ENCODE data around the gene PTK7.

DNA sequence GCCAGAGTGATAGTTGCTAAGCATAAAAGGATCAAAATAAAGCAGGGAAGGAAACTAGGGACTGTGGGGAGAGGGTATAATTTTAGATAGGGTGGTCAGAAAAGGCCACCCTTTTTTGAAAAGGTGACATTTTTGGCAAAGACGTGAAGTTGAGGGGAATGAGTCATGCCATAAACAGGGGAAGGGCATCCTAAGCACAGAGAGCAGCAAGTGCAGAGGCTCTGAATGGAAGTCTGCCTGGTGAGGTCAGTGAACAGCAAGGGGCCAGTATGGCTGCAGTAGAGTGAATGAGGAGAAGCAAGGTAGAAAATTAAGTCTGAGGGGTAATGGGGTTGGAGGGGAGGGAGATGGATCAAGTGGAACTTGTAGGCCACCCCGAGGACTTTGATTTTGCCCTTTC lies 14.3 kb upstream of the PTK7 start:
- TF ChIP-seq, protein P1, sequence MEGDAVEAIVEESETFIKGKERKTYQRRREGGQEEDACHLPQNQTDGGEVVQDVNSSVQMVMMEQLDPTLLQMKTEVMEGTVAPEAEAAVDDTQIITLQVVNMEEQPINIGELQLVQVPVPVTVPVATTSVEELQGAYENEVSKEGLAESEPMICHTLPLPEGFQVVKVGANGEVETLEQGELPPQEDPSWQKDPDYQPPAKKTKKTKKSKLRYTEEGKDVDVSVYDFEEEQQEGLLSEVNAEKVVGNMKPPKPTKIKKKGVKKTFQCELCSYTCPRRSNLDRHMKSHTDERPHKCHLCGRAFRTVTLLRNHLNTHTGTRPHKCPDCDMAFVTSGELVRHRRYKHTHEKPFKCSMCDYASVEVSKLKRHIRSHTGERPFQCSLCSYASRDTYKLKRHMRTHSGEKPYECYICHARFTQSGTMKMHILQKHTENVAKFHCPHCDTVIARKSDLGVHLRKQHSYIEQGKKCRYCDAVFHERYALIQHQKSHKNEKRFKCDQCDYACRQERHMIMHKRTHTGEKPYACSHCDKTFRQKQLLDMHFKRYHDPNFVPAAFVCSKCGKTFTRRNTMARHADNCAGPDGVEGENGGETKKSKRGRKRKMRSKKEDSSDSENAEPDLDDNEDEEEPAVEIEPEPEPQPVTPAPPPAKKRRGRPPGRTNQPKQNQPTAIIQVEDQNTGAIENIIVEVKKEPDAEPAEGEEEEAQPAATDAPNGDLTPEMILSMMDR (IDR thresholded peaks at IDR 0.05), result no peak
- no peak for TF ChIP-seq CREM (CRISPR knock-in tag; IDR thresholded peaks at IDR 0.05)
- no peak for TF ChIP-seq NFYB (CRISPR knock-in tag; conservative IDR thresholded peaks at IDR 0.05; ENCODE audit: low read depth)
- TF ChIP-seq, protein P2, sequence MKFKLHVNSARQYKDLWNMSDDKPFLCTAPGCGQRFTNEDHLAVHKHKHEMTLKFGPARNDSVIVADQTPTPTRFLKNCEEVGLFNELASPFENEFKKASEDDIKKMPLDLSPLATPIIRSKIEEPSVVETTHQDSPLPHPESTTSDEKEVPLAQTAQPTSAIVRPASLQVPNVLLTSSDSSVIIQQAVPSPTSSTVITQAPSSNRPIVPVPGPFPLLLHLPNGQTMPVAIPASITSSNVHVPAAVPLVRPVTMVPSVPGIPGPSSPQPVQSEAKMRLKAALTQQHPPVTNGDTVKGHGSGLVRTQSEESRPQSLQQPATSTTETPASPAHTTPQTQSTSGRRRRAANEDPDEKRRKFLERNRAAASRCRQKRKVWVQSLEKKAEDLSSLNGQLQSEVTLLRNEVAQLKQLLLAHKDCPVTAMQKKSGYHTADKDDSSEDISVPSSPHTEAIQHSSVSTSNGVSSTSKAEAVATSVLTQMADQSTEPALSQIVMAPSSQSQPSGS (CRISPR knock-in tag; IDR thresholded peaks at IDR 0.05; ENCODE audit: borderline replicate concordance, low read depth), result no peak
- TF ChIP-seq CBFB (CRISPR knock-in tag; IDR thresholded peaks at IDR 0.05; ENCODE audit: low read depth), result no peak
- TF ChIP-seq, protein P3, sequence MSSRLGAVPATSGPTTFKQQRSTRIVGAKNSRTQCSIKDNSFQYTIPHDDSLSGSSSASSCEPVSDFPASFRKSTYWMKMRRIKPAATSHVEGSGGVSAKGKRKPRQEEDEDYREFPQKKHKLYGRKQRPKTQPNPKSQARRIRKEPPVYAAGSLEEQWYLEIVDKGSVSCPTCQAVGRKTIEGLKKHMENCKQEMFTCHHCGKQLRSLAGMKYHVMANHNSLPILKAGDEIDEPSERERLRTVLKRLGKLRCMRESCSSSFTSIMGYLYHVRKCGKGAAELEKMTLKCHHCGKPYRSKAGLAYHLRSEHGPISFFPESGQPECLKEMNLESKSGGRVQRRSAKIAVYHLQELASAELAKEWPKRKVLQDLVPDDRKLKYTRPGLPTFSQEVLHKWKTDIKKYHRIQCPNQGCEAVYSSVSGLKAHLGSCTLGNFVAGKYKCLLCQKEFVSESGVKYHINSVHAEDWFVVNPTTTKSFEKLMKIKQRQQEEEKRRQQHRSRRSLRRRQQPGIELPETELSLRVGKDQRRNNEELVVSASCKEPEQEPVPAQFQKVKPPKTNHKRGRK (CRISPR knock-in tag; IDR thresholded peaks at IDR 0.05; ENCODE audit: borderline replicate concordance), result no peak
- TF ChIP-seq SMAD4 (CRISPR knock-in tag; IDR thresholded peaks at IDR 0.05), result no peak
- TF ChIP-seq NR3C1 (CRISPR knock-in tag; conservative IDR thresholded peaks at IDR 0.05; ENCODE audit: low read depth), result no peak
- TF ChIP-seq, protein P4, sequence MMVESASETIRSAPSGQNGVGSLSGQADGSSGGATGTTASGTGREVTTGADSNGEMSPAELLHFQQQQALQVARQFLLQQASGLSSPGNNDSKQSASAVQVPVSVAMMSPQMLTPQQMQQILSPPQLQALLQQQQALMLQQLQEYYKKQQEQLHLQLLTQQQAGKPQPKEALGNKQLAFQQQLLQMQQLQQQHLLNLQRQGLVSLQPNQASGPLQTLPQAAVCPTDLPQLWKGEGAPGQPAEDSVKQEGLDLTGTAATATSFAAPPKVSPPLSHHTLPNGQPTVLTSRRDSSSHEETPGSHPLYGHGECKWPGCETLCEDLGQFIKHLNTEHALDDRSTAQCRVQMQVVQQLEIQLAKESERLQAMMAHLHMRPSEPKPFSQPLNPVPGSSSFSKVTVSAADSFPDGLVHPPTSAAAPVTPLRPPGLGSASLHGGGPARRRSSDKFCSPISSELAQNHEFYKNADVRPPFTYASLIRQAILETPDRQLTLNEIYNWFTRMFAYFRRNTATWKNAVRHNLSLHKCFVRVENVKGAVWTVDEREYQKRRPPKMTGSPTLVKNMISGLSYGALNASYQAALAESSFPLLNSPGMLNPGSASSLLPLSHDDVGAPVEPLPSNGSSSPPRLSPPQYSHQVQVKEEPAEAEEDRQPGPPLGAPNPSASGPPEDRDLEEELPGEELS (CRISPR knock-in tag; IDR thresholded peaks at IDR 0.05), result no peak

Measured in WTC11 (cell line).